ENCODE measurements around the gene MYO9B.

DNA sequence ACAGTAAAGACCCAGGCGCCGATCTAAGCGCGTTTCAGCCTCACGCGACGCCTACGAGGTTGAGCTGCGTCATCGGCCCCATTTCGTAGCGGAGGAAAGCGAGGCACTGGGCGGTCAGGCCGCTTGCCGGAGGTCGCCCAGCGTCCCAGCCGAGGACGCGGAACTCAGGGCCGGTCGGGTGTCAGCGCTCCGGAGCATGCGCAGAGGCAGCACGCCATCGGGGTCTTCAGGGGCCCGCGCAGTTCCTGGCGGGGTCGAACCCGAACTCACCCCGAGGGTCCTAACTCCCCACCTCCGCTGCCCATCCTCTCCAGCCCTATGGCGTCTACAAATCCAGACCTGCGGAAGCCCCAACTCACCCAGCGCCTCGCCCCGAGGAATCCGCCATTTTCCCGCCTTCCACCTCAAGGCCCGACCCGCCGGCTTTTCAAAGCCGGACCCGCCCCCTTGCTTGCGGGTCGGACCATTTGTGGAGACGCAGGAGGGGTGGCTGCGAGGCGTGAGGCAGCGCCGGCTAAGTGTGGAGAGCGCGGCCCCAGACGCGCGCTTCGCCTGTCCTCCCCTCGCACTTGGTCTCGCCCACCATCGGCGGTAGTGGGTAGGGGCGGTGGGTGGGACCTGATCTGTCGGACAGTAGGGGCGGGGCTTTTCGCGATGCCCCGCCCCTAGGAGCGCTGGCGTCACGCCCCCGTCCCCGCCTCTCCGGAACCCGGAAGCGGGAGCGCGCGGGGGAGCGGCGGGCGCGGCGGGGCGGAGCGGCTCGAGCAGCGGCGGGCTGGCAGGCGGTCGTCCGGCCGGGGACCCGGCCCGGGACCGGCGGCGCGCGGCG lies at the start of gene MYO9B, which contains the start of gene HAUS8:
- TF ChIP-seq, protein P1, sequence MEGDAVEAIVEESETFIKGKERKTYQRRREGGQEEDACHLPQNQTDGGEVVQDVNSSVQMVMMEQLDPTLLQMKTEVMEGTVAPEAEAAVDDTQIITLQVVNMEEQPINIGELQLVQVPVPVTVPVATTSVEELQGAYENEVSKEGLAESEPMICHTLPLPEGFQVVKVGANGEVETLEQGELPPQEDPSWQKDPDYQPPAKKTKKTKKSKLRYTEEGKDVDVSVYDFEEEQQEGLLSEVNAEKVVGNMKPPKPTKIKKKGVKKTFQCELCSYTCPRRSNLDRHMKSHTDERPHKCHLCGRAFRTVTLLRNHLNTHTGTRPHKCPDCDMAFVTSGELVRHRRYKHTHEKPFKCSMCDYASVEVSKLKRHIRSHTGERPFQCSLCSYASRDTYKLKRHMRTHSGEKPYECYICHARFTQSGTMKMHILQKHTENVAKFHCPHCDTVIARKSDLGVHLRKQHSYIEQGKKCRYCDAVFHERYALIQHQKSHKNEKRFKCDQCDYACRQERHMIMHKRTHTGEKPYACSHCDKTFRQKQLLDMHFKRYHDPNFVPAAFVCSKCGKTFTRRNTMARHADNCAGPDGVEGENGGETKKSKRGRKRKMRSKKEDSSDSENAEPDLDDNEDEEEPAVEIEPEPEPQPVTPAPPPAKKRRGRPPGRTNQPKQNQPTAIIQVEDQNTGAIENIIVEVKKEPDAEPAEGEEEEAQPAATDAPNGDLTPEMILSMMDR (conservative IDR thresholded peaks at IDR 0.05; ENCODE audit: low read depth, low read length) = no peak
- no peak for TF ChIP-seq EZH2 (IDR thresholded peaks at IDR 0.05; ENCODE audit: borderline replicate concordance, low read depth, low read length, poor library complexity, severe bottlenecking)

Data from A673 (cell line).